Uterus (tissue), 4 donors: Measurements from ENCODE around the gene RS1. TPM values are rescaled to one million over a fixed set of nuclear protein-coding genes. Genes with fewer than 3 reads are reported as not detected.

Source experiments
- DNase-seq, 2 donors: peaks; one replicate each; pipeline ENCODE4 v3.0.0-alpha.2; 2019 to 2020
- H3K27ac ChIP-seq, 2 donors: fragments of 200-600 bp; sonication (generic); 1 replicate in 1 of 2; 2 replicates in 1 of 2; pipeline ENCODE4 v1.5.1; 2016 to 2018
- H3K27me3 ChIP-seq, 2 donors: fragments of 200-600 bp; sonication (generic); one replicate each; pipeline ENCODE4 v1.5.1; 2018 to 2019; ENCODE audit warnings: control low read depth in 1 of 2
- H3K36me3 ChIP-seq, 2 donors: fragments of 200-600 bp; sonication (generic); one replicate each; pipeline ENCODE4 v1.5.1; 2019; ENCODE audit warnings: control low read depth in 1 of 2
- H3K4me1 ChIP-seq, 2 donors: fragments of 200-600 bp; sonication (generic); one replicate each; pipeline ENCODE4 v1.5.1; 2018 to 2019; ENCODE audit warnings: control low read depth in 1 of 2
- H3K4me3 ChIP-seq, 2 donors: fragments of 200-600 bp; sonication (generic); 1 replicate in 1 of 2; 2 replicates in 1 of 2; pipeline ENCODE4 v1.5.1; 2018 to 2019; ENCODE audit warnings: mild to moderate bottlenecking in 1 of 2
- H3K9me3 ChIP-seq, 2 donors: fragments of 200-600 bp; sonication (generic); one replicate each; pipeline ENCODE4 v1.5.1; 2019; ENCODE audit warnings: control low read depth in 1 of 2
- POLR2A ChIP-seq, 2 donors: fragments of 450-650 bp; IDR thresholded peaks; one replicate each; pipeline ENCODE4 v1.6.1; 2016; ENCODE audit warnings: antibody characterized with exemption in 2 of 2, mild to moderate bottlenecking in 1 of 2, moderate library complexity in 1 of 2
- intact Hi-C: fragments of 100-400 bp; cut with DNase I; formaldehyde crosslinking; loops from one replicate; pipeline ENCODE4 v1.15.1; 2023; ENCODE audit warnings: low total_unique reads
- total RNA-seq, 4 donors: library from RNA; depleted of rRNA in 3 of 4; stranded (reverse); fragments of >200 nt in 3 of 4; gene quantifications; one replicate each; pipeline versions ENCODE4 v1.1.0 to v1.2.4, GENCODE V29; 2014 to 2023
- TF ChIP-seq, protein P1 (sequence below), 4 experiments: fragments of 200-600 bp in 2 of 4; fragments of 450-650 bp in 2 of 4; sonication (generic) in 2 of 4; IDR thresholded peaks; one replicate each; pipeline ENCODE4 v1.5.1; 2016 to 2019; ENCODE audit warnings: antibody characterized with exemption in 4 of 4, mild to moderate bottlenecking in 2 of 4, moderate library complexity in 1 of 4
- donor health status: DM: yes; HTN: yes; CAD: no.

RS1 gene
- total RNA-seq, 4 donors from 2014 or later: not detected

- DNase-seq: no peak
- Histone ChIP-seq H3K27ac (no peak overlapping the region), H3K36me3 (no peaks in the 10 kb centered on the region), H3K27me3 (no peaks in the 10 kb centered on the region), H3K4me1 (no peaks in the 10 kb centered on the region), H3K4me3 (no peak overlapping the region), H3K9me3 (no peaks in the 10 kb centered on the region)
- intact Hi-C loops: no loop called here
- TF ChIP-seq, protein P1, sequence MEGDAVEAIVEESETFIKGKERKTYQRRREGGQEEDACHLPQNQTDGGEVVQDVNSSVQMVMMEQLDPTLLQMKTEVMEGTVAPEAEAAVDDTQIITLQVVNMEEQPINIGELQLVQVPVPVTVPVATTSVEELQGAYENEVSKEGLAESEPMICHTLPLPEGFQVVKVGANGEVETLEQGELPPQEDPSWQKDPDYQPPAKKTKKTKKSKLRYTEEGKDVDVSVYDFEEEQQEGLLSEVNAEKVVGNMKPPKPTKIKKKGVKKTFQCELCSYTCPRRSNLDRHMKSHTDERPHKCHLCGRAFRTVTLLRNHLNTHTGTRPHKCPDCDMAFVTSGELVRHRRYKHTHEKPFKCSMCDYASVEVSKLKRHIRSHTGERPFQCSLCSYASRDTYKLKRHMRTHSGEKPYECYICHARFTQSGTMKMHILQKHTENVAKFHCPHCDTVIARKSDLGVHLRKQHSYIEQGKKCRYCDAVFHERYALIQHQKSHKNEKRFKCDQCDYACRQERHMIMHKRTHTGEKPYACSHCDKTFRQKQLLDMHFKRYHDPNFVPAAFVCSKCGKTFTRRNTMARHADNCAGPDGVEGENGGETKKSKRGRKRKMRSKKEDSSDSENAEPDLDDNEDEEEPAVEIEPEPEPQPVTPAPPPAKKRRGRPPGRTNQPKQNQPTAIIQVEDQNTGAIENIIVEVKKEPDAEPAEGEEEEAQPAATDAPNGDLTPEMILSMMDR (IDR thresholded peaks at IDR 0.05): no peak
- TF ChIP-seq POLR2A (IDR thresholded peaks at IDR 0.05): no peak
Observed at GRCh38 chrX:18613930-18614639, 57.8 kb downstream of the RS1 start.

- Histone ChIP-seq H3K27me3 (no peaks in the 10 kb centered on the region), H3K36me3 (no peaks in the 10 kb centered on the region), H3K9me3 (no peaks in the 10 kb centered on the region), H3K4me1 (no peaks in the 10 kb centered on the region), H3K4me3 (no peak overlapping the region), H3K27ac (no peak overlapping the region)
- intact Hi-C loops: no loop called here
- TF ChIP-seq POLR2A (IDR thresholded peaks at IDR 0.05): no peak
- TF ChIP-seq, protein P1 (IDR thresholded peaks at IDR 0.05): no peak
- DNase-seq: no peak
Observed at GRCh38 chrX:18607966-18608365, 63.9 kb downstream of the RS1 start.

DNA sequence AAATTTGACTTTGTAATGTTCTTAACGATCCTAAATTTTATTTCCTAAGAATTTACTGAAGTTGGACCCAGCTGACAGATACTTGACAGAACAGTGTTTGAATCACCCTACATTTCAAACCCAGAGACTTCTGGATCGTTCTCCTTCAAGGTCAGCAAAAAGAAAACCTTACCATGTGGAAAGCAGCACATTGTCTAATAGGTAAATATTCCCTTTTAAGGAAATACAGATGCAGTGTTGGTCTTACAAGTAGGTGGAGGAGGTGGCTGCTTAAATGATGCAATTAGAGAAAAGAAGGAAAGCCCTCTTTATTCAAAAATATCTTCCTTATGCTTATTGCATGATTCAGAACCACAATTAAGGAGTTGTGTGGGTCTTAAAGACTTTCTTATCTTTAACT lies 73.5 kb downstream of the RS1 start:
- no peaks in the 10 kb centered on the region for H3K9me3 ChIP-seq
- TF ChIP-seq, protein P1 (IDR thresholded peaks at IDR 0.05): no peak
- TF ChIP-seq POLR2A (IDR thresholded peaks at IDR 0.05): no peak

DNA sequence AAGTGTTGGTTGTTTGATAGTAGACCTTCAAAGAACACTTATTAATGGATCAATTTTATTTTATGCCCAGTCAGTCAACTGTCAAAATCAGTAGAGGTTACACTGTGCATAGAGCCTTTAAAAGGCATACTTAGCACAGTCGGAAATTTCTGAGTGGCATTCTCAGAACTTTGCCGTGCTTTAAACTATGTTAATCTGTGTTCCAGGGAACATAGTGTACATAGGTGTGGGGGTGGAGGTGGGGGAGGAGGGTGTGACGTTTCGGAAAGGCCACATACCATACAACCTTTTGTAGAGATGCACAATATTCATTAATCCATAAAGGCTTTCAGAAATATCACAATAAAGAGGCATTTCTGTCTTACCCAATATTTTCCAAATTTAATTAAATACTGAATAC lies 75.8 kb downstream of the RS1 start:
- intact Hi-C loops: no loop called here
- Histone ChIP-seq H3K27me3 (no peaks in the 10 kb centered on the region), H3K9me3 (no peaks in the 10 kb centered on the region), H3K36me3 (no peaks in the 10 kb centered on the region), H3K27ac (no peak overlapping the region), H3K4me1 (no peaks in the 10 kb centered on the region), H3K4me3 (no peak overlapping the region)
- TF ChIP-seq, protein P1 (IDR thresholded peaks at IDR 0.05): no peak
- TF ChIP-seq POLR2A (IDR thresholded peaks at IDR 0.05): no peak
- no peak for DNase-seq

More for the DNA sequence above, 73.5 kb downstream of the RS1 start:
- no peak for DNase-seq
- intact Hi-C loops: no loop called here
- H3K36me3 ChIP-seq: no peaks in the 10 kb centered on the region
- H3K4me1 ChIP-seq: no peaks in the 10 kb centered on the region
- no peak overlapping the region for H3K4me3 ChIP-seq
- H3K27me3 ChIP-seq: no peaks in the 10 kb centered on the region
- no peak overlapping the region for H3K27ac ChIP-seq

GRCh38 chrX:18594079-18594478 lies 77.8 kb downstream of the RS1 start:
- H3K9me3 ChIP-seq: no peaks in the 10 kb centered on the region
- TF ChIP-seq, protein P1 (IDR thresholded peaks at IDR 0.05): no peak
- no peak for TF ChIP-seq POLR2A (IDR thresholded peaks at IDR 0.05)
- DNase-seq: no peak
- H3K27me3 ChIP-seq: no peaks in the 10 kb centered on the region
- no peaks in the 10 kb centered on the region for H3K4me1 ChIP-seq
- H3K4me3 ChIP-seq: no peak overlapping the region
- no peak overlapping the region for H3K27ac ChIP-seq
- H3K36me3 ChIP-seq: no peaks in the 10 kb centered on the region
- intact Hi-C loops: no loop called here
